Measurements from ENCODE around the gene TBC1D1.

The TBC1D1 gene

GRCh38 chr4:38065176-38065575 is 174.3 kb downstream of the TBC1D1 start:
- no peak for DNase-seq (ENCODE audit: low spot score in 2 of 2)
- no peaks in the 10 kb centered on the region for H3K9me3 ChIP-seq
- in situ Hi-C loops (cut with MboI; ENCODE audit: low sequenced_read_pairs): no loop called here
- H3K27me3 ChIP-seq (ENCODE audit: low read depth): no peaks in the 10 kb centered on the region
- no peaks in the 10 kb centered on the region for H3K4me1 ChIP-seq
- H3K36me3 ChIP-seq (replicated peaks): peaks cover 5% of the 10 kb centered on the region; the same call in 1 of the 2 replicates
- H3K4me3 ChIP-seq: no peak overlapping the region

GRCh38 chr4:38065900-38066299 is 175.0 kb downstream of the TBC1D1 start:
- H3K4me3 ChIP-seq: no peak overlapping the region
- peaks cover 5% of the 10 kb centered on the region; the same call in 1 of the 2 replicates for H3K36me3 ChIP-seq (replicated peaks)
- H3K27me3 ChIP-seq (ENCODE audit: low read depth): no peaks in the 10 kb centered on the region
- in situ Hi-C loops (cut with MboI; ENCODE audit: low sequenced_read_pairs): no loop called here
- no peaks in the 10 kb centered on the region for H3K4me1 ChIP-seq
- DNase-seq (ENCODE audit: low spot score in 2 of 2): no peak
- no peaks in the 10 kb centered on the region for H3K9me3 ChIP-seq

- Histone ChIP-seq H3K4me1 (no peaks in the 10 kb centered on the region), H3K27me3 (ENCODE audit: low read depth) (no peaks in the 10 kb centered on the region), H3K36me3 (replicated peaks) (peaks cover 7% of the 10 kb centered on the region; the same call in 1 of the 2 replicates), H3K9me3 (no peaks in the 10 kb centered on the region), H3K4me3 (no peak overlapping the region)
- no peak for DNase-seq (ENCODE audit: low spot score in 2 of 2)
- in situ Hi-C loops (cut with MboI; ENCODE audit: low sequenced_read_pairs): no loop called here
Observed at GRCh38 chr4:38067499-38067898, 176.6 kb downstream of the TBC1D1 start.

- in situ Hi-C loops (cut with MboI; ENCODE audit: low sequenced_read_pairs): no loop called here
- peaks cover 5% of the 10 kb centered on the region; the same call in 1 of the 2 replicates for H3K36me3 ChIP-seq (replicated peaks)
- H3K9me3 ChIP-seq: no peaks in the 10 kb centered on the region
Observed at GRCh38 chr4:38068107-38068506, 177.2 kb downstream of the TBC1D1 start.

GRCh38 chr4:38069271-38069760 is 178.4 kb downstream of the TBC1D1 start:
- no peak for DNase-seq (ENCODE audit: low spot score in 2 of 2)
- no peaks in the 10 kb centered on the region for H3K27me3 ChIP-seq (ENCODE audit: low read depth)
- H3K4me3 ChIP-seq: no peak overlapping the region
- in situ Hi-C loops (cut with MboI; ENCODE audit: low sequenced_read_pairs): no loop called here
- H3K4me1 ChIP-seq: no peaks in the 10 kb centered on the region
- H3K36me3 ChIP-seq (replicated peaks): peaks cover 4% of the 10 kb centered on the region; the same call in 1 of the 2 replicates
- H3K9me3 ChIP-seq: no peaks in the 10 kb centered on the region

More at GRCh38 chr4:38068107-38068506, 177.2 kb downstream of the TBC1D1 start:
- Histone ChIP-seq H3K27me3 (ENCODE audit: low read depth) (no peaks in the 10 kb centered on the region), H3K4me3 (no peak overlapping the region), H3K4me1 (no peaks in the 10 kb centered on the region)
- no peak for DNase-seq (ENCODE audit: low spot score in 2 of 2)

GRCh38 chr4:38071801-38072431 is 181.0 kb downstream of the TBC1D1 start:
- peaks cover 4% of the 10 kb centered on the region; the same call in 1 of the 2 replicates for H3K36me3 ChIP-seq (replicated peaks)
- in situ Hi-C loops (cut with MboI; ENCODE audit: low sequenced_read_pairs): no loop called here
- H3K27me3 ChIP-seq (ENCODE audit: low read depth): no peaks in the 10 kb centered on the region
- no peaks in the 10 kb centered on the region for H3K4me1 ChIP-seq
- H3K4me3 ChIP-seq: no peak overlapping the region
- DNase-seq (ENCODE audit: low spot score in 2 of 2): no peak
- no peaks in the 10 kb centered on the region for H3K9me3 ChIP-seq

GRCh38 chr4:38072578-38072977 is 181.7 kb downstream of the TBC1D1 start:
- no peaks in the 10 kb centered on the region for H3K4me1 ChIP-seq
- peaks cover 4% of the 10 kb centered on the region; the same call in 1 of the 2 replicates for H3K36me3 ChIP-seq (replicated peaks)
- H3K4me3 ChIP-seq: no peak overlapping the region
- no peaks in the 10 kb centered on the region for H3K27me3 ChIP-seq (ENCODE audit: low read depth)
- in situ Hi-C loops (cut with MboI; ENCODE audit: low sequenced_read_pairs): no loop called here
- H3K9me3 ChIP-seq: no peaks in the 10 kb centered on the region
- DNase-seq (ENCODE audit: low spot score in 2 of 2): no peak

- in situ Hi-C loops (cut with MboI; ENCODE audit: low sequenced_read_pairs): no loop called here
- Histone ChIP-seq H3K36me3 (replicated peaks) (peaks cover 4% of the 10 kb centered on the region; the same call in 1 of the 2 replicates), H3K4me1 (no peaks in the 10 kb centered on the region), H3K4me3 (no peak overlapping the region), H3K9me3 (no peaks in the 10 kb centered on the region), H3K27me3 (ENCODE audit: low read depth) (no peaks in the 10 kb centered on the region)
- DNase-seq (ENCODE audit: low spot score in 2 of 2): no peak
Observed at GRCh38 chr4:38073596-38074234, 182.8 kb downstream of the TBC1D1 start.

- H3K27me3 ChIP-seq (ENCODE audit: low read depth): no peaks in the 10 kb centered on the region
- DNase-seq (ENCODE audit: low spot score in 2 of 2): no peak
- H3K36me3 ChIP-seq (replicated peaks): peaks cover 4% of the 10 kb centered on the region; the same call in 1 of the 2 replicates
- no peaks in the 10 kb centered on the region for H3K9me3 ChIP-seq
- H3K4me1 ChIP-seq: no peaks in the 10 kb centered on the region
- H3K4me3 ChIP-seq: no peak overlapping the region
- in situ Hi-C loops (cut with MboI; ENCODE audit: low sequenced_read_pairs): no loop called here
Observed at GRCh38 chr4:38075370-38076152, 184.7 kb downstream of the TBC1D1 start.

GRCh38 chr4:38076153-38076669 is 185.3 kb downstream of the TBC1D1 start:
- Histone ChIP-seq H3K9me3 (no peaks in the 10 kb centered on the region), H3K4me1 (no peaks in the 10 kb centered on the region), H3K36me3 (replicated peaks) (peaks cover 4% of the 10 kb centered on the region; the same call in 1 of the 2 replicates), H3K4me3 (no peak overlapping the region), H3K27me3 (ENCODE audit: low read depth) (no peaks in the 10 kb centered on the region)
- no peak for DNase-seq (ENCODE audit: low spot score in 2 of 2)
- in situ Hi-C loops (cut with MboI; ENCODE audit: low sequenced_read_pairs): no loop called here

GRCh38 chr4:38077791-38078489 is 187.1 kb downstream of the TBC1D1 start:
- Histone ChIP-seq H3K27me3 (ENCODE audit: low read depth) (no peaks in the 10 kb centered on the region), H3K36me3 (replicated peaks) (no peaks in the 10 kb centered on the region), H3K4me1 (no peaks in the 10 kb centered on the region), H3K9me3 (no peaks in the 10 kb centered on the region), H3K4me3 (no peak overlapping the region)
- no peak for DNase-seq (ENCODE audit: low spot score in 2 of 2)
- in situ Hi-C loops (cut with MboI; ENCODE audit: low sequenced_read_pairs): no loop called here

- Histone ChIP-seq H3K4me3 (no peak overlapping the region), H3K4me1 (no peaks in the 10 kb centered on the region), H3K36me3 (replicated peaks) (no peaks in the 10 kb centered on the region), H3K27me3 (ENCODE audit: low read depth) (no peaks in the 10 kb centered on the region), H3K9me3 (no peaks in the 10 kb centered on the region)
- no peak for DNase-seq (ENCODE audit: low spot score in 2 of 2)
- in situ Hi-C loops (cut with MboI; ENCODE audit: low sequenced_read_pairs): no loop called here
Observed at GRCh38 chr4:38078590-38079421, 187.9 kb downstream of the TBC1D1 start.

All from HAP-1 (cell line).